PC-3 (cell line): Measurements from ENCODE around the gene CCNI. TPM values are rescaled to one million over a fixed set of nuclear protein-coding genes. Genes with fewer than 3 reads are reported as not detected.
"Not testable (repeated sequence)": the region's sequence is repeated elsewhere in the genome, so short reads cannot be mapped to it uniquely, and the experiment has no call there.

Source experiments
- ATAC-seq: fragments of 200-7000 bp; cut with Tn5 transposase; 2 replicates; pipeline ENCODE4 v1.9.1; 2020; ENCODE audit warnings: mild to moderate bottlenecking, moderate library complexity
- BruUV-seq: library from RNA; stranded (reverse); fragments of 400-500 nt; replicated peaks from 2 replicates; lab custom pipeline; 2021; lab: Mats Ljungman, UMichigan
- CTCF ChIA-PET: fragments of 300-600 bp; sonication (Branson Sonifier 250); formaldehyde crosslinking; loops from one replicate; lab custom pipeline; 2022; ENCODE audit warnings: antibody characterized with exemption; lab: Charles Lee
- POLR2A ChIA-PET: fragments of 300-600 bp; sonication (Branson Sonifier 250); formaldehyde crosslinking; loops from one replicate; lab custom pipeline; 2022; ENCODE audit warnings: antibody characterized with exemption; ENCODE audit not compliant: unreplicated experiment; lab: Charles Lee
- DNase-seq: peaks from one replicate; pipeline ENCODE4 v3.0.0-alpha.2; 2015
- H2AFZ ChIP-seq: fragments of 300-600 bp; sonication (generic); 2 replicates; pipeline ENCODE4 v1.6.0; 2016; ENCODE audit warnings: antibody characterized with exemption, low read length
- H3F3A ChIP-seq: fragments of 300-600 bp; sonication (generic); one replicate; pipeline ENCODE4 v1.6.0; 2017; ENCODE audit warnings: antibody characterized with exemption, low read length, control low read depth, mild to moderate bottlenecking; ENCODE audit not compliant: unreplicated experiment
- H3K27ac ChIP-seq: fragments of 300-600 bp; sonication (generic); 2 replicates; pipeline ENCODE4 v1.5.1; 2016; ENCODE audit warnings: mild to moderate bottlenecking, low read length
- H3K27me3 ChIP-seq: fragments of 300-600 bp; sonication (generic); 2 replicates; pipeline ENCODE4 v1.6.1; 2016; ENCODE audit warnings: low read length, mixed read lengths
- H3K36me3 ChIP-seq: fragments of 300-600 bp; sonication (generic); 2 replicates; pipeline ENCODE4 v1.6.1; 2016; ENCODE audit warnings: low read depth, mixed run types, low read length, mixed read lengths
- H3K4me1 ChIP-seq: fragments of 300-600 bp; sonication (generic); 2 replicates; pipeline ENCODE4 v1.5.1; 2016; ENCODE audit warnings: low read length; ENCODE audit not compliant: insufficient read depth
- H3K4me2 ChIP-seq: fragments of 300-600 bp; sonication (generic); 2 replicates; pipeline ENCODE4 v1.6.0; 2016; ENCODE audit warnings: low read length
- H3K4me3 ChIP-seq: fragments of 300-600 bp; sonication (generic); 2 replicates; pipeline ENCODE4 v1.5.1; 2016; ENCODE audit warnings: mild to moderate bottlenecking, low read length, mixed read lengths
- H3K79me2 ChIP-seq: fragments of 300-600 bp; sonication (generic); 2 replicates; pipeline ENCODE4 v1.6.1; 2017; ENCODE audit warnings: low read length, mixed read lengths
- H3K9ac ChIP-seq: fragments of 300-600 bp; sonication (generic); 2 replicates; pipeline ENCODE4 v1.6.0; 2016; ENCODE audit warnings: mild to moderate bottlenecking, low read length
- H3K9me2 ChIP-seq: fragments of 300-600 bp; sonication (generic); replicated peaks from 2 replicates; pipeline ENCODE4 v1.6.1; 2016; ENCODE audit warnings: mixed run types, low read length, mixed read lengths
- H3K9me3 ChIP-seq: fragments of 300-600 bp; sonication (generic); 2 replicates; pipeline ENCODE4 v1.6.1; 2016; ENCODE audit warnings: low read length, mixed read lengths
- H4K20me1 ChIP-seq: fragments of 300-600 bp; sonication (generic); 2 replicates; pipeline ENCODE4 v1.6.1; 2016; ENCODE audit warnings: low read length, mixed read lengths
- CTCF ChIP-seq: fragments of 300-600 bp; sonication (generic); conservative IDR thresholded peaks from 2 replicates; pipeline ENCODE4 v1.5.1; 2017; ENCODE audit warnings: antibody characterized with exemption, low read depth, mild to moderate bottlenecking, low read length
- EZH2 ChIP-seq: fragments of 300-600 bp; sonication (generic); IDR thresholded peaks from one replicate; pipeline ENCODE4 v1.6.1; 2017; ENCODE audit warnings: antibody characterized with exemption, mild to moderate bottlenecking, low read length; ENCODE audit not compliant: unreplicated experiment
- EZH2phosphoT487 ChIP-seq: fragments of 300-600 bp; sonication (generic); IDR thresholded peaks from 2 replicates; pipeline ENCODE4 v1.6.1; 2018; ENCODE audit warnings: mild to moderate bottlenecking, antibody characterized with exemption, low read length, borderline replicate concordance
- intact Hi-C: fragments of 100-400 bp; cut with micrococcal nuclease; formaldehyde crosslinking; loops from 2 replicates; pipeline ENCODE4 v1.9.0; 2023
- total RNA-seq: library from RNA; depleted of rRNA; stranded (reverse); fragments of >200 nt; gene quantifications from 2 replicates; pipeline ENCODE4 v1.2.3, GENCODE V29; 2014

CCNI gene
- total RNA-seq, 1 experiment from 2014 or later: 60.1 TPM

GRCh38 chr4:77082886-77083608, 7.3 kb upstream of the CCNI start:
- Histone ChIP-seq H3K9me2 (no peaks in the 10 kb centered on the region), H3F3A (no peaks in the 10 kb centered on the region), H3K27me3 (no peaks in the 10 kb centered on the region), H3K9me3 (no peaks in the 10 kb centered on the region), H2AFZ (no peak overlapping the region), H3K4me3 (no peak overlapping the region), H3K4me1 (no peaks in the 10 kb centered on the region), H3K27ac (no peak overlapping the region), H3K36me3 (no peaks in the 10 kb centered on the region), H3K79me2 (no peaks in the 10 kb centered on the region), H4K20me1 (no peaks in the 10 kb centered on the region), H3K9ac (no peak overlapping the region), H3K4me2 (no peak overlapping the region)
- ChIA-PET POLR2A (no interaction called here), CTCF (no interaction called here)
- intact Hi-C loops: no loop called here
- no TSS peak for BruUV-seq
- ATAC-seq: no peak
- no peak for DNase-seq
- TF ChIP-seq EZH2phosphoT487: no peak
- TF ChIP-seq EZH2: no peak
- TF ChIP-seq CTCF: no peak

- BruUV-seq, H2AFZ ChIP-seq, DNase-seq, H3K27ac ChIP-seq, H3K9me2 ChIP-seq, H3K27me3 ChIP-seq, CTCF ChIA-PET, H3K79me2 ChIP-seq, ATAC-seq, intact Hi-C loops, H3K4me3 ChIP-seq, H3K4me1 ChIP-seq, H3K4me2 ChIP-seq, H3K9ac ChIP-seq, H3K9me3 ChIP-seq, H3F3A ChIP-seq, H4K20me1 ChIP-seq, POLR2A ChIA-PET, H3K36me3 ChIP-seq: not testable (repeated sequence)
These were observed 5.0 kb upstream of the CCNI start for GRCh38 chr4:77080806-77081205.

GRCh38 chr4:77079281-77079680, 3.5 kb upstream of the CCNI start:
- peaks cover 7% of the 10 kb centered on the region; the same call in 1 of the 2 replicates for H3K4me1 ChIP-seq
- H3K36me3 ChIP-seq: no peaks in the 10 kb centered on the region
- intact Hi-C loops: no loop called here
- no TSS peak for BruUV-seq
- H3K9ac ChIP-seq: no peak overlapping the region
- no peak overlapping the region for H2AFZ ChIP-seq
- H3K4me3 ChIP-seq: no peak overlapping the region
- TF ChIP-seq EZH2phosphoT487: no peak
- TF ChIP-seq EZH2: no peak
- TF ChIP-seq CTCF: no peak
- ChIA-PET CTCF (no interaction called here), POLR2A (no interaction called here)
- H3K4me2 ChIP-seq: no peak overlapping the region
- no peaks in the 10 kb centered on the region for H3K9me3 ChIP-seq
- H3K79me2 ChIP-seq: peaks cover 14% of the 10 kb centered on the region
- DNase-seq: no peak
- no peaks in the 10 kb centered on the region for H3K9me2 ChIP-seq
- H4K20me1 ChIP-seq: peaks cover 3% of the 10 kb centered on the region
- no peak for ATAC-seq
- no peaks in the 10 kb centered on the region for H3F3A ChIP-seq
- H3K27me3 ChIP-seq: no peaks in the 10 kb centered on the region
- no peak overlapping the region for H3K27ac ChIP-seq
